Lung (tissue), 12 donors: ENCODE results near the gene CXCL17. TPM values are rescaled to one million over a fixed set of nuclear protein-coding genes. Genes with fewer than 3 reads are reported as not detected.

Experiments used
- ATAC-seq: fragments of 200-7000 bp; cut with Tn5 transposase; one replicate; pipeline ENCODE4 v1.9.1; 2020; ENCODE audit warnings: moderate number of reproducible peaks; ENCODE audit not compliant: insufficient read depth, low FRiP score
- DNase-seq, 3 donors: peaks; one replicate each; pipeline ENCODE4 v3.0.0-alpha.2; 2013 to 2017
- H3K27ac ChIP-seq, 2 donors: one replicate each; pipeline ENCODE4 v1.5.1; 2013; ENCODE audit warnings: mild to moderate bottlenecking in 2 of 2, moderate library complexity in 2 of 2, control low read depth in 1 of 2, inconsistent platforms in 1 of 2, low read depth in 1 of 2, low read length in 1 of 2
- H3K27me3 ChIP-seq, 3 donors: one replicate each; pipeline ENCODE4 v1.5.1; 2013; ENCODE audit warnings: low read length in 2 of 3; ENCODE audit not compliant: control insufficient read depth in 3 of 3, insufficient read depth in 3 of 3
- H3K36me3 ChIP-seq, 4 donors: one replicate each; pipeline ENCODE4 v1.5.1; 2013; ENCODE audit warnings: low read length in 4 of 4, mild to moderate bottlenecking in 1 of 4, moderate library complexity in 1 of 4; ENCODE audit not compliant: control insufficient read depth in 4 of 4, insufficient read depth in 4 of 4
- H3K4me1 ChIP-seq, 5 donors: one replicate each; pipeline ENCODE4 v1.5.1; 2013; ENCODE audit warnings: low read length in 5 of 5, mild to moderate bottlenecking in 2 of 5, moderate library complexity in 1 of 5; ENCODE audit not compliant: control insufficient read depth in 5 of 5, insufficient read depth in 5 of 5
- H3K4me3 ChIP-seq: one replicate; pipeline ENCODE4 v1.5.1; 2013; ENCODE audit warnings: mild to moderate bottlenecking, control low read depth, moderate library complexity
- H3K9ac ChIP-seq, 2 donors: one replicate each; pipeline ENCODE4 v1.5.1; 2013; ENCODE audit warnings: low read length in 2 of 2, control low read depth in 1 of 2; ENCODE audit not compliant: insufficient read depth in 1 of 2
- H3K9me3 ChIP-seq, 4 donors: one replicate each; pipeline ENCODE4 v1.5.1; 2013; ENCODE audit warnings: low read length in 3 of 4, mild to moderate bottlenecking in 1 of 4, moderate library complexity in 1 of 4; ENCODE audit not compliant: control insufficient read depth in 4 of 4, insufficient read depth in 3 of 4
- CTCF ChIP-seq: IDR thresholded peaks from 2 replicates; pipeline ENCODE4 v1.5.1; 2012; ENCODE audit warnings: mild to moderate bottlenecking; ENCODE audit errors: control extremely low read depth, extremely low read depth
- WGBS, 2 donors: extraction: QIAGEN DNeasy Blood & Tissue Kit; methylation state at CpG; one replicate each; pipeline ENCODE4 v1.1.7; 2013; 5-methylcytosine and 5-hydroxymethylcytosine counted together
- polyA plus RNA-seq, 2 donors: library from polyadenylated mRNA; stranded (reverse); fragments of 200-250 nt; gene quantifications; one replicate each; pipeline ENCODE4 v1.2.1, GENCODE V29; 2013
- total RNA-seq, 2 donors: library from RNA; depleted of rRNA in 1 of 2; stranded (reverse); fragments of >200 nt in 1 of 2; gene quantifications; one replicate each; pipeline ENCODE4 v1.2.1, GENCODE V29; 2014 to 2021
- donor health status: control.
- donor health status: control.
- donor health status: Bipolar disorder and iron deficiency.
- donor health status: healthy.
- donor health status: DM: yes; HTN: yes; CAD: no.

Gene CXCL17
- total and polyA plus RNA-seq, 4 donors, result 98.9 to 688 (median 221) TPM

- Histone ChIP-seq H3K27me3 (no peaks in the 10 kb centered on the region), H3K4me3 (no peak overlapping the region), H3K27ac (peak overlapping the region in 1 of 2 donors; percentile 82), H3K36me3 (no peaks in the 10 kb centered on the region), H3K9me3 (no peaks in the 10 kb centered on the region), H3K4me1 (peaks cover 0 to 30% (median 0%) of the 10 kb centered on the region in 5 donors), H3K9ac (no peak overlapping the region)
- DNase-seq (peak; percentile 50 to 70 (median 69)), ATAC-seq (no peak)
- WGBS, 2 donors, result 22 to 23% methylated on average over 16 of the region's 16 CpGs
- peak; percentile 69 for TF ChIP-seq CTCF
Measured at GRCh38 chr19:42440357-42441048, 2.2 kb downstream of the CXCL17 start.

GRCh38 chr19:42436006-42436405 lies 6.7 kb downstream of the CXCL17 start:
- H3K36me3 ChIP-seq, result peaks cover 0 to 3% (median 0%) of the 10 kb centered on the region in 4 donors
- H3K27me3 ChIP-seq, result no peaks in the 10 kb centered on the region
- H3K4me3 ChIP-seq, result no peak overlapping the region
- peak overlapping the region in 1 of 2 donors; percentile 9 for H3K9ac ChIP-seq
- no peak for TF ChIP-seq CTCF
- H3K9me3 ChIP-seq, result no peaks in the 10 kb centered on the region
- peaks cover 0 to 8% (median 6%) of the 10 kb centered on the region in 5 donors for H3K4me1 ChIP-seq
- no peak overlapping the region for H3K27ac ChIP-seq
- ATAC-seq (no peak), DNase-seq (peak; percentile 36 to 68 (median 39))
- WGBS, 2 donors, result 56 to 67% methylated on average over 3 of the region's 3 CpGs

GRCh38 chr19:42435316-42435715 lies 7.4 kb downstream of the CXCL17 start:
- ATAC-seq, result no peak
- no peaks in the 10 kb centered on the region for H3K27me3 ChIP-seq
- DNase-seq, result no peak
- TF ChIP-seq CTCF, result no peak
- H3K4me1 ChIP-seq, result peaks cover 0 to 8% (median 6%) of the 10 kb centered on the region in 5 donors
- H3K27ac ChIP-seq, result no peak overlapping the region
- H3K4me3 ChIP-seq, result no peak overlapping the region
- H3K9ac ChIP-seq, result no peak overlapping the region
- H3K9me3 ChIP-seq, result no peaks in the 10 kb centered on the region
- peaks cover 0 to 3% (median 0%) of the 10 kb centered on the region in 4 donors for H3K36me3 ChIP-seq
- 93 to 98% methylated on average over 6 of the region's 6 CpGs for WGBS, 2 donors
